ENCODE results near the gene MTRR. TPM values are rescaled to one million over a fixed set of nuclear protein-coding genes. Genes with fewer than 3 reads are reported as not detected.

MTRR gene
- total and polyA plus RNA-seq, 9 of the 15 experiments (the other 6 are each of a cell fraction or from before 2014, with no cell fraction given), result 39.3 to 84.6 (median 66.2) TPM

DNA sequence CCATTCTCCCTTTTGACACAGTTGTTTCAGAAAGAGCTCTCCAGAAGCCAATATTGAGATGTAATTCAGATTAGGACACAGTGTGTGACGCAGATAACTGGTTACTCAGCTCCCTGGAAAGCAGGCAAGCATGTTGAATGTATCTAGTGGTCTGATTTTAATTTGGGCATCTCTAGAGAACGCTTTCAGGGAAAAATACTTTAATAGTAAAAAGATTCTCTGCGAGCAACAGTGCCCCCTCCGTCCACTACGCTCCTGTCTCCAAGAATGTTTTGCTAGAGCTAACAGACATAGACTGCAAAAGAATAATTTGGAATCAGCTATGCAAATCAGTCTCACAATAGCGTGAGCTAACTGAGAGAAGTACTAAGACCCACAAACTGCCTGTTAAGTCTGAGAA, 41.3 kb upstream of the MTRR start:
- DNase-seq (ENCODE audit: extremely low read depth in 1 of 4, low spot score in 3 of 4) (no peak), ATAC-seq (peak; percentile 48; the same call in 1 of the 3 replicates), FAIRE-seq (no peak)
- Histone ChIP-seq H3K4me2 (ENCODE audit: insufficient read depth, low read length) (no peak overlapping the region), H3K4me1 (replicated peaks in 1 of 2; ENCODE audit: control insufficient read depth in 2 of 2, insufficient read depth in 2 of 2, low read length in 2 of 2) (no peaks in the 10 kb centered on the region), H3K36me3 (ENCODE audit: control insufficient read depth, insufficient read depth, low read length) (no peaks in the 10 kb centered on the region), H3K27ac (ENCODE audit: extremely low read depth, low read depth, low read length) (no peak overlapping the region), H3K9me3 (replicated peaks; ENCODE audit: control insufficient read depth, insufficient read depth, low read depth, low read length) (no peaks in the 10 kb centered on the region), H4K20me1 (replicated peaks; ENCODE audit: control insufficient read depth, insufficient read depth, low read length) (no peaks in the 10 kb centered on the region), H3K9me1 (ENCODE audit: control insufficient read depth, insufficient read depth, low read length) (no peaks in the 10 kb centered on the region), H3K4me3 (no peak overlapping the region), H2AFZ (ENCODE audit: low read depth, low read length) (no peak overlapping the region), H3K9ac (ENCODE audit: insufficient read depth in 1 of 2, low read depth in 2 of 2, low read length in 2 of 2) (no peak overlapping the region), H3K79me2 (ENCODE audit: control insufficient read depth, insufficient read depth, low read length) (no peaks in the 10 kb centered on the region), H3K27me3 (ENCODE audit: control insufficient read depth in 2 of 2, insufficient read depth in 2 of 2, low read length in 2 of 2) (peaks cover 14 to 68% of the 10 kb centered on the region in 2 experiments)
- CTCF ChIA-PET (ENCODE audit: low intra/inter-chr PET ratio), result no interaction called here
- no TSS peak for BruUV-seq (replicated peaks)
- 2% methylated on average over 6 of the region's 6 CpGs for WGBS (ENCODE audit: insufficient coverage, low coverage, missing lambda C conversion rate)
- POLR2A ChIA-PET, result interaction anchor here (1.3 kb wide), 1 partner anchor 41 kb away, joined by 4 read pairs; the partner anchor contains the start of genes FASTKD3 and MTRR
- TF ChIP-seq, protein P1, sequence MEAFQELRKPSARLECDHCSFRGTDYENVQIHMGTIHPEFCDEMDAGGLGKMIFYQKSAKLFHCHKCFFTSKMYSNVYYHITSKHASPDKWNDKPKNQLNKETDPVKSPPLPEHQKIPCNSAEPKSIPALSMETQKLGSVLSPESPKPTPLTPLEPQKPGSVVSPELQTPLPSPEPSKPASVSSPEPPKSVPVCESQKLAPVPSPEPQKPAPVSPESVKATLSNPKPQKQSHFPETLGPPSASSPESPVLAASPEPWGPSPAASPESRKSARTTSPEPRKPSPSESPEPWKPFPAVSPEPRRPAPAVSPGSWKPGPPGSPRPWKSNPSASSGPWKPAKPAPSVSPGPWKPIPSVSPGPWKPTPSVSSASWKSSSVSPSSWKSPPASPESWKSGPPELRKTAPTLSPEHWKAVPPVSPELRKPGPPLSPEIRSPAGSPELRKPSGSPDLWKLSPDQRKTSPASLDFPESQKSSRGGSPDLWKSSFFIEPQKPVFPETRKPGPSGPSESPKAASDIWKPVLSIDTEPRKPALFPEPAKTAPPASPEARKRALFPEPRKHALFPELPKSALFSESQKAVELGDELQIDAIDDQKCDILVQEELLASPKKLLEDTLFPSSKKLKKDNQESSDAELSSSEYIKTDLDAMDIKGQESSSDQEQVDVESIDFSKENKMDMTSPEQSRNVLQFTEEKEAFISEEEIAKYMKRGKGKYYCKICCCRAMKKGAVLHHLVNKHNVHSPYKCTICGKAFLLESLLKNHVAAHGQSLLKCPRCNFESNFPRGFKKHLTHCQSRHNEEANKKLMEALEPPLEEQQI (IDR thresholded peaks at IDR 0.05), result no peak
- TF ChIP-seq, protein P2, sequence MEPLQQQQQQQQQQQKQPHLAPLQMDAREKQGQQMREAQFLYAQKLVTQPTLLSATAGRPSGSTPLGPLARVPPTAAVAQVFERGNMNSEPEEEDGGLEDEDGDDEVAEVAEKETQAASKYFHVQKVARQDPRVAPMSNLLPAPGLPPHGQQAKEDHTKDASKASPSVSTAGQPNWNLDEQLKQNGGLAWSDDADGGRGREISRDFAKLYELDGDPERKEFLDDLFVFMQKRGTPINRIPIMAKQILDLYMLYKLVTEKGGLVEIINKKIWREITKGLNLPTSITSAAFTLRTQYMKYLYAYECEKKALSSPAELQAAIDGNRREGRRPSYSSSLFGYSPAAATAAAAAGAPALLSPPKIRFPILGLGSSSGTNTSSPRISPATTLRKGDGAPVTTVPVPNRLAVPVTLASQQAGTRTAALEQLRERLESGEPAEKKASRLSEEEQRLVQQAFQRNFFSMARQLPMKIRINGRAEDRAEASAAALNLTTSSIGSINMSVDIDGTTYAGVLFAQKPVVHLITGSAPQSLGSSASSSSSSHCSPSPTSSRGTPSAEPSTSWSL (CRISPR knock-in tag; IDR thresholded peaks at IDR 0.05; ENCODE audit: borderline replicate concordance), result no peak
- no peak for TF ChIP-seq ZZZ3 (IDR thresholded peaks at IDR 0.05)
- no peak for TF ChIP-seq ZKSCAN1 (IDR thresholded peaks at IDR 0.05; ENCODE audit: low read depth, low read length)
- peak in 2 of 3 experiments; percentile 25 to 29; a peak in 2 of 6 replicates for TF ChIP-seq CTCF (IDR thresholded peaks at IDR 0.05 in 2 of 3, conservative IDR thresholded peaks at IDR 0.05 in 1 of 3; ENCODE audit: insufficient read depth in 2 of 3, low read depth in 1 of 3, low read length in 3 of 3)
- in situ Hi-C loops (cut with MboI) (no loop called here), intact Hi-C loops (cut with micrococcal nuclease) (no loop called here)

Measured in K562 (cell line).